NCI-H146 (cell line): ENCODE data around the gene NRG2.

Source experiments
- DNase-seq: peaks from one replicate; lab custom pipeline; 2025; lab: John Stamatoyannopoulos, UW

The NRG2 gene

GRCh38 chr5:140042643-140043507 is at the start of gene NRG2:
Gene NRG2 (minus strand): TSS chr5:140043299.
- DNase-seq, result peak; percentile 44

- DNase-seq, result no peak
Measured at GRCh38 chr5:140090251-140090650, 47.2 kb upstream of the NRG2 start.

DNA sequence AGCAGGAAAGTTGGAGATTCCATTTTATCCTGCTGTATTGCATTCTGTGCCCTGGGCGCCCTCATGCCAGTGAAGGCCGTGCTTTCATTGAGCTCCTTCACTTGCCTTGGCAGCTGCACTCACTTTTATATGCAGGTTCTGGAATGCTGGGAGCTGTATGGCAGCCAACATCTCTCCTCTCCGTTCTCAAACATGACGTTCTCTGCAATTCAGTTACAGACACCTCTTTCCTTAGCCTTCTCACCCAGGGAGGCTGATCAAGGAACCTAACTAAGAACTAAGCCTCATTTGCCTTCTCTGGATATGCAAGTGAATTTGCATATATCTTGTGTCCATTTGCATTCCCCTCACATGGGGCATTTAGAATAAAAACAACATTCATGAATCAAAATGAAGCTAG is 41.4 kb upstream of the NRG2 start:
- DNase-seq, result no peak

DNA sequence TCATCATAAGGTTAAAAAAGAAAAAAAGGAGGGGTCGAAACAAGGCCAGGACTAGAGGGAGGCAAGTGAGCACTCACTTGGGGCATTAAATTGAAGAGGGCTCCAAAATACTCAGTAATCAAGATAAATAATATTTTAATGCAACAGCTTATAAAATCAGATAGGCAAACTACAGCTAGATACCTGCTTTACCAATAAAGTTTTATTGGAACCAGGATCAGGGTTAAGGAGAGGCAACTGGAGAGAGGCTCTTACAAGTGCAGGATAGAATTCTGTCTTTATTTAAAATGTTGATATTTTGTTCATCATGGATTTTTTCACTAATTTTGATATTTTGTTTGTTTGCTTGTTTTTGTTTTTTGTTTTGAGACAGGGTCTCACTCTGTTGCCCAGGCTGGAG is 40.6 kb upstream of the NRG2 start:
- no peak for DNase-seq

GRCh38 chr5:140083120-140083519 is 40.0 kb upstream of the NRG2 start:
- no peak for DNase-seq

GRCh38 chr5:140076788-140077187 is 33.7 kb upstream of the NRG2 start:
- no peak for DNase-seq

DNA sequence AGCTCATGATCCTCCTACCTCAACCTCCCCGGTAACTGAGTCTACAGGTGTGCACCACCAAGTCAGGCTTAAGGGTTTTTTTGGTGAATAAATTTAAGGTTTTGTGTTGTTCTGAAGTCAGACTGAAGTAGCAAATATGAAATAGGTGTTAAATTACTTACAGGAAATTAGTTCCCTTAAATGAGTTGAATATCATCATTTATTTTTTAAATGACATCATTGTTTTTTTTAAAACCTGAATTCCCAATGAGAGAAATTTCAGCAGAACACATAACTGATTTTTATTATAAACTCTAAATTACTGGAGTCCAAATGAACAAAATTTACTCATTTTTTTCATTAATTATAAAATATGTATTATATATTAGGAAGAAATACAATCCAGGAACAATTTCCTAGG is 33.0 kb upstream of the NRG2 start:
- no peak for DNase-seq

DNA sequence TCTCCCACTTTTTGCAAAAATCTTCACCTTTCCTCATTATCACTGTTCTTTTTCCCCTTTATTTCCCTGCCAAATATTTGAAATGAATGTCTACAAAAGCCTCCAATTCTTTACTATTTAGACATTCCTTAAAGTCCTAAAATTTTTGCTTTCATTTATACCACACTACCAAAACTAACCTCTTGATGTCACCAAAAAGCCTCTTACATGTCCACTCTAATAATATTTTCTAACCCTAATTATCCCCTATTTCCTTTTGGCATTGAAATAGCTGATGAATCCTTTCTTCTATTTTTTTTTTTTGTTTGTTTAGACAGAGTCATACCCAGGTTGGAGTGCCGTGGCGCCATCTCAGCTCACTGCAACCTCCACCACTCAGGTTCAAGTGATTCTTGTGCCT is 32.3 kb upstream of the NRG2 start:
- DNase-seq, result peak; percentile 1

GRCh38 chr5:140073296-140073695 is 30.2 kb upstream of the NRG2 start:
- no peak for DNase-seq

DNA sequence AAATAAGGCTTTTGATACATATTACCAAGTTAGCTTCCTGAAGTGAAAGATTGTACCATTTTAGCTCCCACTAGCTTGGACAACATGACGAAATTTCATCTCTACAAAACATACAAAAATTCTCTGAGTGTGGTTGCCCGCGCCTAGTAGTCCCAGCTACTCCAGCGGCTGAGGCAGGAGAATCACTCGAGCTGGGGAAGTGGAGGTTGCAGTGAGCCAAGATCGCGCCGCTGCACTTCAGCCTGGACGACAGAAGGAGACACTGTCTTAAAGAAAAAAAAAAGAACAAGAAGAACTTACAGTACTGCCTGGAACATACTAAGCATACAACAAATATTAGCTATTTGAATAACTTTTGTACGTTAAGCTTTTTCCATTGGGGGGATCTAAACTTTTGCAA is 29.7 kb upstream of the NRG2 start:
- DNase-seq, result no peak

DNA sequence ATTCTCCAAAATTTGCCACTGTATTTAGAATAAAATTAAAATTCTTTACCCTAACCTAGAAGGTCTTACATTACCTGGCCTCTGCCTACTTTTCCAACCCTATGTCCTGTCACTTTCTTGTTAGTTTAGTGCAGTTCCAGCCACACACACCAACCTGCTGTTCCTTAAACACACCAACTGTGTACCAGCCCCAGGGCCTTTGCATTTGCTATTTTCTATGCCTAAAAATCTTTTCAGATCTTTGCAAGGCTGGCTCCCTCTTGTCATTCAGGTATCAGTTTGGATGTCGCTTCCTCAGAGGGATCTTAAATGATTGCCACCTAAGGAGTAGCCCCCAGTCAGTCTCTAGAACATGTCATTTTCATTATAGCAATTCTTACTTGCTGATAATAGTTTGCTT is 17.7 kb upstream of the NRG2 start:
- no peak for DNase-seq

DNA sequence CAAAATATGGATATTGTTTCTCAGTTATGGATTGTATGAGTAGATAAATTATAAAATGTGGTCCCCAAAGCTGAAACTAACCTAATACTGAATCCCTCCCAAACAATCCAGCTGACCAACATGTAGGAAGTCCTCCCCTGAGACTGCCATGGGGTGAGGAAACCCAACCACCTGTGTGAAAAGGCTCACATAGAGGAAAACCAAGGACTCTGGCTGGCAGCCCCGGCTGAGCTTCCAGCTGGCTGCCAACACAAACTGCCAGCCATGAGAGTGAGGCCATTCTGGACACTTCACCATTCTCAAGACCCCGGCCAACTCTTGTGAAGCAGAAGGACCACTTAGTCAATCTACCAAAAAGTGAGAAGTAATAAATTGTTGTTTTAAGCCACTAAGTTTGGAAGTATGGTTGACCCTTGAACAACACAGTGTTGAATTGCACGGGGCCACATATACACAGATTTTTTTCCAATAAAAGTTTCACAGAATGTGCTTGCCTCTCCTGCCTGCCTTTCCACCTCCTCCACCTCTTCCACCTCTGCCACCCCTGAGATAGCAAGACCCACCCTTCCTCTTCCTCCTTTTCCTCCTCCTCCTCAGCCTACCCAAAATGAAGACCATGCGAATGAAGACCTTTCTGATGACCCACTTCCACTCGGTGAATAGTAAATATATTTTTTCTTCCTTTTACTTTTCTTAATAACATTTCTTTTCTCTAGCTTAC is 15.3 kb upstream of the NRG2 start:
- no peak for DNase-seq

DNA sequence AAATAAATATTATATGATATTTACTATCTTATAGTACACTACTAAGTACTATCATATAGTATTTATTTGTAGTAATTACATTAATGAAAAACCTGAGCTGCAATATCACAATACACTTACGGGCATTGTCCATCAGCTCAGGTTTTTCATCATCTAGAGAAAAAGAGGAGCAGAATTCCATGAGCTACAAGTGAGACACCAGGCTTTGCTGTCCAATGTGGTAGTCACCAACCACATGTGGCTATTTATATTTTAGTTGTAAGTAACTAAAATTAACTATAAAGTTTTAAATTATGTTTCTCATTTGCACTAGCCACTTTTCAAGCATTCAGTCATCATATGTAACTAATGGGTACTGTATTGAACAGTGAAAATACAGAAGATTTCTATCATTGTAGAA is 13.8 kb upstream of the NRG2 start:
- DNase-seq, result no peak

DNA sequence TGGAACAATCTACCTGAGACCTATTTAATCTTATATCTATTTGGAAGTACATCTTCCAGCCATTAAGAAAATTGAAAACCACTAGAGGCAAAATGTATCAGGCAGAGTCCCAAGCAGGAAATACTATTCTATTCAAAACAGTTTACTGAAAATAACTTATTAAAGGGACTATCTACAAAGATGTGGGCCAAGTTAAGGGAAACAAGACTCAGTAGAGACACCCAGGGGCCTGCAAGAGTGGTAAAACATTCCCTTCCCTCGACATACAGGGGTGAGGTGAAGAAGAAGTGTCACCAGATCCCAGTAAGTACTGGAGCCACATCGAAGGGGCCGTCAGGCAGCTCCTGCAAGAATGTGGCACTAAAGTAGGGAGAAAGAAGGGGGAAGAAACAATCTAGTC is 12.1 kb upstream of the NRG2 start:
- DNase-seq, result no peak

- DNase-seq, result no peak
Measured at GRCh38 chr5:140054086-140054689, 11.1 kb upstream of the NRG2 start.

DNA sequence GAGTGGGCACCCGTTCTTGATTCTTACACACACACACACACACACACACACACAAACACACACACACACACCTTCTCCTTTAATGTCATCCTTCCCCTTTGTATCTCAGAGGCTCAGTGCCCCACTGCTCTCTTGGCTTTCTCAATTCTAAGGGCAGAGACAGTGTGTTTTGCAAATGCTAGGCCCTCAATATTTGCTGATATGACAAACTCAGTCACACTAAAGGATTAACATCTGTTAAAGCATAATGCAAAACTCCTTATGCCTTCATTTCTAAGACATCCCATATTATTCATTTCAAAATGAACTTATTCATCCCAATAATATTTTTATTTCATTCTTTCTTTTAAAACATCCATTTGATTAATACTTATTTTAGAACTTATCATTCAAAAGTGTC is 8.9 kb upstream of the NRG2 start:
- no peak for DNase-seq

DNA sequence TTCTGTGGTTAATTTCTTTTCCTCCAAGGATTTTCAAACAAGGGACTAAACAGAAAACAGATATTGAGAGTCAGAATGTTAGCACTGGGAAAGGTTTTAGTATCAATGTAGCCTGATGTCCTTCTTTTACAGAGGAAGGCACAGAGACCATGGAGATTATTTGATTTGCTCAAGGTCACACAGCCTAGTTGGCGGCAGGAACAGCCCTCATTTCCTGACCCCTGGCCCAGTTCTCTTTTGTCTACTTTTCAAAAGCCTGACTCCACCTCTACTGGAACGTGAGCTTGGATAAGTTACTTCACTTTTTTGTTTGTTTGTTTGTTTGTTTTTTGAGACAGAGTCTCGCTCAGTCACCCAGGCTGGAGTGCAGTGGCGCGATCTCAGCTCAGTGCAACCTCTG is 6.6 kb upstream of the NRG2 start:
- DNase-seq, result no peak

GRCh38 chr5:140049205-140049604 is 6.1 kb upstream of the NRG2 start:
- DNase-seq, result no peak

- DNase-seq, result no peak
Measured at GRCh38 chr5:140044041-140044440, 942 bp upstream of the NRG2 start.

- no peak for DNase-seq
Measured at GRCh38 chr5:140043508-140043872, 391 bp upstream of the NRG2 start.

- DNase-seq, result no peak
Measured at GRCh38 chr5:140042393-140042642, 781 bp downstream of the NRG2 start.

GRCh38 chr5:140041492-140042392 is 1.4 kb downstream of the NRG2 start:
- DNase-seq, result peak; percentile 5
